ENCODE measurements around the gene SF3A2. TPM values are rescaled to one million over a fixed set of nuclear protein-coding genes. Genes with fewer than 3 reads are reported as not detected.

SF3A2 gene
- total RNA-seq, 1 donor from 2014 or later: 28.7 TPM

- Histone ChIP-seq H3K27ac (replicated peaks) (no peak overlapping the region), H3K27me3 (ENCODE audit: low read depth) (no peaks in the 10 kb centered on the region), H3K4me3 (no peak overlapping the region), H3K9me3 (replicated peaks) (no peaks in the 10 kb centered on the region), H3K36me3 (peaks cover 87% of the 10 kb centered on the region), H3K4me1 (peaks cover 15% of the 10 kb centered on the region)
- no peak for TF ChIP-seq CTCF (IDR thresholded peaks at IDR 0.05; ENCODE audit: borderline replicate concordance)
- no peak for DNase-seq
- intact Hi-C loops (cut with micrococcal nuclease): no loop called here
Observed at GRCh38 chr19:2212861-2213711, 23.5 kb upstream of the SF3A2 start.

- Histone ChIP-seq H3K9me3 (replicated peaks) (no peaks in the 10 kb centered on the region), H3K36me3 (peaks cover 92% of the 10 kb centered on the region), H3K27ac (replicated peaks) (no peak overlapping the region), H3K4me3 (no peak overlapping the region), H3K27me3 (ENCODE audit: low read depth) (no peaks in the 10 kb centered on the region), H3K4me1 (peaks cover 8% of the 10 kb centered on the region)
- TF ChIP-seq CTCF (IDR thresholded peaks at IDR 0.05; ENCODE audit: borderline replicate concordance): no peak
- no peak for DNase-seq
- intact Hi-C loops (cut with micrococcal nuclease): no loop called here
Observed at GRCh38 chr19:2213799-2214198, 22.8 kb upstream of the SF3A2 start.

- no peaks in the 10 kb centered on the region for H3K27me3 ChIP-seq (ENCODE audit: low read depth)
- no peak for DNase-seq
- H3K27ac ChIP-seq (replicated peaks): no peak overlapping the region
- H3K4me1 ChIP-seq: peaks cover 4% of the 10 kb centered on the region
- no peak for TF ChIP-seq CTCF (IDR thresholded peaks at IDR 0.05; ENCODE audit: borderline replicate concordance)
- intact Hi-C loops (cut with micrococcal nuclease): no loop called here
- no peaks in the 10 kb centered on the region for H3K9me3 ChIP-seq (replicated peaks)
- H3K4me3 ChIP-seq: no peak overlapping the region
- peaks cover 96% of the 10 kb centered on the region for H3K36me3 ChIP-seq
Observed at GRCh38 chr19:2214251-2214650, 22.4 kb upstream of the SF3A2 start.

GRCh38 chr19:2215281-2215751, 21.3 kb upstream of the SF3A2 start:
- Histone ChIP-seq H3K4me1 (no peaks in the 10 kb centered on the region), H3K27me3 (ENCODE audit: low read depth) (no peaks in the 10 kb centered on the region), H3K27ac (replicated peaks) (no peak overlapping the region), H3K36me3 (peaks cover 97% of the 10 kb centered on the region), H3K9me3 (replicated peaks) (no peaks in the 10 kb centered on the region), H3K4me3 (no peak overlapping the region)
- intact Hi-C loops (cut with micrococcal nuclease): no loop called here
- TF ChIP-seq CTCF (IDR thresholded peaks at IDR 0.05; ENCODE audit: borderline replicate concordance): no peak
- DNase-seq: no peak

GRCh38 chr19:2216361-2217225, 20.0 kb upstream of the SF3A2 start:
- DNase-seq: no peak
- Histone ChIP-seq H3K9me3 (replicated peaks) (no peaks in the 10 kb centered on the region), H3K4me3 (no peak overlapping the region), H3K27ac (replicated peaks) (no peak overlapping the region), H3K36me3 (peaks cover 97% of the 10 kb centered on the region), H3K4me1 (peaks cover 9% of the 10 kb centered on the region), H3K27me3 (ENCODE audit: low read depth) (no peaks in the 10 kb centered on the region)
- TF ChIP-seq CTCF (IDR thresholded peaks at IDR 0.05; ENCODE audit: borderline replicate concordance): no peak
- intact Hi-C loops (cut with micrococcal nuclease): no loop called here

All from left ventricle myocardium inferior (tissue), 1 donor.